ENCODE measurements around the gene CHCHD6. TPM values are rescaled to one million over a fixed set of nuclear protein-coding genes. Genes with fewer than 3 reads are reported as not detected.

Gene CHCHD6
- total RNA-seq, 2 experiments from 2014 or later: 8.7 to 9.3 TPM

DNA sequence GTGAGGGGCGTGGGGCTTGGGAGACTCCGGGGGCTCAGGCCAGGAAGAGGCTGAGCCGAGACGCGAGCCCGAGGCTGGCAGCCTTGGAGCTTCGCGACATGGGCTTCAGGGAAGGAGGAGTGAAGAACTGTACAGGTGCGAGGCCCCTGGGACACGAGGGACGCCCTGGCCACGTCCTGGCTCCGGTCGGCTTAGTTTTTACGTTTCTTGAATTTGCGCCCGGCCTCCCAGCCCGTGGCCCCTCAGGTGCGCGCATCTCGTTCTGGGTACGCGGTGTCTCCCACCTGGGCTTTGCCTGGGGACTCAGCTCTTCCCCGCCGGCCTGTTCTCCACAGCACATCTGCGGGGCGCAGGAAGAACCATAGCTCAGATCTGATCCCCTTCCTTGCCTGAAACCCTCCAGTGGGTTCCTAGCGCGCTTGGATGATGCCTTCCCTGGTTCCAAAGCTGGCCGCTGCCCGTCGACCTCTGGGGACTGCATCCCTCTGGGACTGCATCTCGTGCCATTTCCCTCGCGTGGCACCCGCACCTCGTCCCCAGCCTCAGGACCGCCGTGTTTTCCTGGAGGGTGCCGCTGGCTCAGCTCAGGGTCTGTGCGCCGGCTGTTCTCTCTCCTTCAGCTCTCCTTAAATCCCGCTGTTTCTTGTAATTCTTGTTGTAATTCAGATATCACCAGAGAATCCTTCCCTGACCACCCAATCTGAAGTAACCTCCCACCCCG is 614 bp downstream of the CHCHD6 start:
- ATAC-seq (ENCODE audit: poor library complexity) (no peak), DNase-seq (no peak)
- H3K9me3 ChIP-seq (ENCODE audit: control insufficient read depth in 1 of 2, insufficient read depth in 1 of 2, low read length in 2 of 2): no peaks in the 10 kb centered on the region
- H3K27me3 ChIP-seq (ENCODE audit: control insufficient read depth in 1 of 2, insufficient read depth in 2 of 2, low read length in 2 of 2): peaks cover 0 to 4% of the 10 kb centered on the region in 2 experiments
- peak overlapping the region; percentile 70 for H3K27ac Mint-ChIP-seq
- H3K36me3 ChIP-seq (ENCODE audit: insufficient read depth, low read length): no peaks in the 10 kb centered on the region
- H3K9me3 Mint-ChIP-seq: no peaks in the 10 kb centered on the region
- TF ChIP-seq, protein P1, sequence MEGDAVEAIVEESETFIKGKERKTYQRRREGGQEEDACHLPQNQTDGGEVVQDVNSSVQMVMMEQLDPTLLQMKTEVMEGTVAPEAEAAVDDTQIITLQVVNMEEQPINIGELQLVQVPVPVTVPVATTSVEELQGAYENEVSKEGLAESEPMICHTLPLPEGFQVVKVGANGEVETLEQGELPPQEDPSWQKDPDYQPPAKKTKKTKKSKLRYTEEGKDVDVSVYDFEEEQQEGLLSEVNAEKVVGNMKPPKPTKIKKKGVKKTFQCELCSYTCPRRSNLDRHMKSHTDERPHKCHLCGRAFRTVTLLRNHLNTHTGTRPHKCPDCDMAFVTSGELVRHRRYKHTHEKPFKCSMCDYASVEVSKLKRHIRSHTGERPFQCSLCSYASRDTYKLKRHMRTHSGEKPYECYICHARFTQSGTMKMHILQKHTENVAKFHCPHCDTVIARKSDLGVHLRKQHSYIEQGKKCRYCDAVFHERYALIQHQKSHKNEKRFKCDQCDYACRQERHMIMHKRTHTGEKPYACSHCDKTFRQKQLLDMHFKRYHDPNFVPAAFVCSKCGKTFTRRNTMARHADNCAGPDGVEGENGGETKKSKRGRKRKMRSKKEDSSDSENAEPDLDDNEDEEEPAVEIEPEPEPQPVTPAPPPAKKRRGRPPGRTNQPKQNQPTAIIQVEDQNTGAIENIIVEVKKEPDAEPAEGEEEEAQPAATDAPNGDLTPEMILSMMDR (IDR thresholded peaks at IDR 0.05): no peak
- intact Hi-C loops (cut with DNase I, micrococcal nuclease): loop anchor here (1.0 to 10.0 kb wide), 11 partner anchors 49 to 1348 kb away; partner anchors contain the start of genes ABTB1 (in 1 of the 2), KLF15 (in 1 of the 2), OSBPL11 (in 1 of the 2) and PLXNA1 (in 1 of the 2)
- ChIA-PET POLR2A (no interaction called here), CTCF (interaction anchor here (1.1 to 1.8 kb wide), 2 partner anchors 25 to 1371 kb away, joined by 3 to 4 read pairs; no protein-coding TSS in a partner anchor)
- H3K27me3 Mint-ChIP-seq: peaks cover 17% of the 10 kb centered on the region
- peaks cover 19% of the 10 kb centered on the region for H3K4me1 ChIP-seq (ENCODE audit: insufficient read depth, low read length)
- H3K4me3 Mint-ChIP-seq: peak overlapping the region; percentile 98
- no peak overlapping the region for H3K27ac ChIP-seq (ENCODE audit: low read depth in 1 of 2, low read length in 2 of 2)
- H3K4me3 ChIP-seq (ENCODE audit: low read length): peak overlapping the region; percentile 81
- peaks cover 5% of the 10 kb centered on the region for H3K36me3 Mint-ChIP-seq (ENCODE audit: low read depth)
- peaks cover 31% of the 10 kb centered on the region for H3K4me1 Mint-ChIP-seq (ENCODE audit: low read depth)

DNA sequence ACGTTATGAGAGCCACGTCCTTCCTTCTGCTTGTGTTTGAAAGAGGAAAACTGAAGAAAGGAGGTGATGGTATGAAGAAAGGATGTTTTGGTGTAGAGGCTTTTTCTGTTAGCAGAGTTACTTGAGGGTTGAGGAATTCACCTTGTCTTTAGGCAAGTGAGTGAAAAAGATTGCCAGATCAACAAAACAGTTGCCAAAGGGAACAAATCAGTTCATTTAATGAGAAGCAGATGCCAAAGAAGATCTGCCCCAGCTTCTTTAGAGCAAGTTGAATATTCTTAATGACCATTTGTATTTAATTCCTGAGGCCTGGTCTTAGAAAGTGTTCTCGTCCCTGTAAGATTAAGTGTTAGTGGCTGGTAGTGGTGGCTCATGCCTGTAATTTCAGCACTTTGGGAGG is 2.6 kb downstream of the CHCHD6 start:
- Histone ChIP-seq H3K4me3 (ENCODE audit: low read length) (no peak overlapping the region), H3K27ac (ENCODE audit: low read depth in 1 of 2, low read length in 2 of 2) (no peak overlapping the region), H3K9me3 (ENCODE audit: control insufficient read depth in 1 of 2, insufficient read depth in 1 of 2, low read length in 2 of 2) (no peaks in the 10 kb centered on the region), H3K27me3 (ENCODE audit: control insufficient read depth in 1 of 2, insufficient read depth in 2 of 2, low read length in 2 of 2) (no peaks in the 10 kb centered on the region), H3K4me1 (ENCODE audit: insufficient read depth, low read length) (peaks cover 19% of the 10 kb centered on the region), H3K36me3 (ENCODE audit: insufficient read depth, low read length) (no peaks in the 10 kb centered on the region)
- TF ChIP-seq, protein P1 (IDR thresholded peaks at IDR 0.05): no peak
- Mint-ChIP-seq H3K4me1 (ENCODE audit: low read depth) (peaks cover 31% of the 10 kb centered on the region), H3K27me3 (peaks cover under 1% of the 10 kb centered on the region), H3K4me3 (no peak overlapping the region), H3K27ac (no peak overlapping the region), H3K36me3 (ENCODE audit: low read depth) (peaks cover 5% of the 10 kb centered on the region), H3K9me3 (no peaks in the 10 kb centered on the region)
- no peak for DNase-seq
- CTCF ChIA-PET: interaction anchor here (1.4 to 1.8 kb wide), 2 partner anchors 27 to 276 kb away, joined by 4 read pairs; partner anchors contain the start of gene PLXNA1
- intact Hi-C loops (cut with DNase I, micrococcal nuclease): loop anchor here in 1 of 2 experiments (5.0 to 10.0 kb wide), 4 partner anchors 722 to 1112 kb away; partner anchors contain the start of genes ABTB1 and OSBPL11
- ATAC-seq (ENCODE audit: poor library complexity): no peak
- POLR2A ChIA-PET: no interaction called here

DNA sequence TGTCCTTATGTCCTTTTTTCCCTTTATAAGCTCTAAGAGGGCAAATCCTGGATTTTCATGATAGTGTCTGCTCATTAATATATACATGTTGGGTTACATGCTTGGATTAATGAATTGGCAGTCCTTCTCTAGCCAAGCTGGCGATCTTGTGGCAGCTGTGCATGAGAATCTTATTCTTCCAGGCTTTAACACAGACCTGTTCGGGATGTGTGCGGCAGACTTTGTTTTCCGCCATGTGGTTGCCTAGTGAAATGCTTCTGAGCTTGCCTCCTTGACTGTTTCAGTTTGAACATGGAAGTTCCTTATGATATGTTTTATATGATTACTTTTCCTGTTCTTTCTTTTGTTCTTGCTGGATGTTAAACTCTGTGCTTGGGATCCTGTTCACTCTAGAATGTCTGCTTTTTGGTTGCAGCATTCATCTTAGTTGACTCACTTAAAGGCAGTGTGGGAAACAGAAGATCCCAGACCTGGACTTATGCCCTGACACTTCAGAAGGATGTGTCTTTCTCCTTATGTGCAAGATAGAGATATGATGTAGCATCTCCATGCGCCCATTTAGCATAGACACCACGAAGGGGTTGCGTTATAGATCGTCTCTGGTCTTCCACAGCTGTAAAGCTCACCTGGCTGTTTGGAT is 7.2 kb downstream of the CHCHD6 start:
- no peaks in the 10 kb centered on the region for H3K36me3 ChIP-seq (ENCODE audit: insufficient read depth, low read length)
- TF ChIP-seq, protein P1 (IDR thresholded peaks at IDR 0.05): no peak
- Mint-ChIP-seq H3K27ac (no peak overlapping the region), H3K27me3 (no peaks in the 10 kb centered on the region), H3K36me3 (ENCODE audit: low read depth) (no peaks in the 10 kb centered on the region), H3K4me3 (no peak overlapping the region), H3K4me1 (ENCODE audit: low read depth) (peaks cover 7% of the 10 kb centered on the region), H3K9me3 (no peaks in the 10 kb centered on the region)
- no peaks in the 10 kb centered on the region for H3K4me1 ChIP-seq (ENCODE audit: insufficient read depth, low read length)
- CTCF ChIA-PET: no interaction called here
- ATAC-seq (ENCODE audit: poor library complexity) (no peak), DNase-seq (no peak)
- no peak overlapping the region for H3K4me3 ChIP-seq (ENCODE audit: low read length)
- intact Hi-C loops (cut with DNase I, micrococcal nuclease): no loop called here
- H3K27ac ChIP-seq (ENCODE audit: low read depth in 1 of 2, low read length in 2 of 2): no peak overlapping the region
- POLR2A ChIA-PET: no interaction called here
- H3K27me3 ChIP-seq (ENCODE audit: control insufficient read depth in 1 of 2, insufficient read depth in 2 of 2, low read length in 2 of 2): no peaks in the 10 kb centered on the region
- no peaks in the 10 kb centered on the region for H3K9me3 ChIP-seq (ENCODE audit: control insufficient read depth in 1 of 2, insufficient read depth in 1 of 2, low read length in 2 of 2)
